GM19324 (cell line): ENCODE measurements around the gene MBTPS2.

Experiments used
- ATAC-seq: cut with Tn5 transposase; IDR thresholded peaks from one replicate; pipeline ENCODE4 v1.9.1; 2021; ENCODE audit warnings: mild to moderate bottlenecking, moderate library complexity; ENCODE audit not compliant: unreplicated experiment, low FRiP score

Gene MBTPS2

GRCh38 chrX:21932292-21933002 lies 93.0 kb downstream of the MBTPS2 start:
- ATAC-seq: no peak

- no peak for ATAC-seq
Measured at GRCh38 chrX:21933077-21933476, 93.7 kb downstream of the MBTPS2 start.

GRCh38 chrX:21934414-21934813 lies 95.0 kb downstream of the MBTPS2 start:
- no peak for ATAC-seq
